Measurements from ENCODE around the gene CNGB1. TPM values are rescaled to one million over a fixed set of nuclear protein-coding genes. Genes with fewer than 3 reads are reported as not detected.
"Not testable (repeated sequence)": the region's sequence is repeated elsewhere in the genome, so short reads cannot be mapped to it uniquely, and the experiment has no call there.

Gene CNGB1
- total RNA-seq, 1 experiment from 2014 or later, result not detected

DNA sequence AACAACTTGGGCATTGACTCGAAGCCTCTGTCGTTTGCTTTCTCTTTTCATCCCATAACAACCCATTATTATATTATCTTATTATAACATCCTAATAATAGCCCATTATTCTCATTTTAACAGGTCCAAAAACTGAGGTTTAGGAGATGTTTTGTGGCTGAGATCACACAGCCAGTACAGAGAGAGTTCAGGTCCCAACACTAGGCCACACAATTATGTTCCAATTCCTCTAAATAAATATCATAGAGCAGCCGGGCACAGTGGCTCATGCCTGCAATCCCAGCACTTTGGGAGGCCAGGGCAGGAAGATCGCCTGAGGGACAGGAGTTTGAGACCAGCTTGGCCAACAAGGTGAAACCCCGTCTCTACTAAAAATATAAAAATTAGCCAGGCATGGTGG is 128.3 kb downstream of the CNGB1 start:
- ChIA-PET POLR2A (no interaction called here), CTCF (interaction anchor here (0.6 kb wide), 1 partner anchor 51 kb away, joined by 3 read pairs; no protein-coding TSS in a partner anchor)
- Mint-ChIP-seq H3K27ac (ENCODE audit: low read depth, unreplicated experiment) (no peak overlapping the region), H3K9me3 (ENCODE audit: unreplicated experiment) (no peaks in the 10 kb centered on the region), H3K27me3 (ENCODE audit: insufficient read depth, unreplicated experiment) (no peaks in the 10 kb centered on the region), H3K4me1 (ENCODE audit: insufficient read depth, unreplicated experiment) (peaks cover 5% of the 10 kb centered on the region), H3K4me3 (ENCODE audit: unreplicated experiment) (no peak overlapping the region), H3K36me3 (ENCODE audit: insufficient read depth, unreplicated experiment) (no peaks in the 10 kb centered on the region)
- TF ChIP-seq CTCF (IDR thresholded peaks at IDR 0.05; ENCODE audit: unreplicated experiment), result no peak
- no TSS peak for BruUV-seq (replicated peaks)
- intact Hi-C loops (cut with micrococcal nuclease), result no loop called here
- DNase-seq (ENCODE audit: unreplicated experiment), result no peak

DNA sequence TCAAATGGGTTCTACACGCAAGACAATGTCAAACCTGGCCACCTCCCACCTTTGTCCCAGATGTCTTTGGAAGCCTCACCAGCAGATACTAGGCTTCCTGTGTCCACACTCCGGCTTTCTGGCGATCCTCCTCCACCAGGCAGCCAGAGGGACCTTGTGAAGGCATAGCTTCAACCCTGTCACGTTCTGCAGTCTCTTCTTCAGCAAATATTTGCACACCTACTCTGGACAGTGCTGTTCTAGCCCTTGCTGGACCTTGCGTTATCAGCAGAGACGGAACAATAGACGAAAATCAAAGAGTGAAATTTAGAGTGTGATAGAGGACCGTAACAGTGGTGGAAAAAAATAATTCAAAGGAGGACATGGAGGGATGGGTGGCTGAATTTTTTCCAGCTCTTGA is 130.1 kb downstream of the CNGB1 start:
- BruUV-seq (replicated peaks), result no TSS peak
- DNase-seq (ENCODE audit: unreplicated experiment), result no peak
- intact Hi-C loops (cut with micrococcal nuclease), result no loop called here
- Mint-ChIP-seq H3K27me3 (ENCODE audit: insufficient read depth, unreplicated experiment) (no peaks in the 10 kb centered on the region), H3K4me3 (ENCODE audit: unreplicated experiment) (no peak overlapping the region), H3K9me3 (ENCODE audit: unreplicated experiment) (no peaks in the 10 kb centered on the region), H3K4me1 (ENCODE audit: insufficient read depth, unreplicated experiment) (no peaks in the 10 kb centered on the region), H3K27ac (ENCODE audit: low read depth, unreplicated experiment) (no peak overlapping the region), H3K36me3 (ENCODE audit: insufficient read depth, unreplicated experiment) (no peaks in the 10 kb centered on the region)
- TF ChIP-seq CTCF (IDR thresholded peaks at IDR 0.05; ENCODE audit: unreplicated experiment), result no peak
- ChIA-PET CTCF (interaction anchor here (0.6 to 1.1 kb wide), 3 partner anchors 21 to 285 kb away, joined by 3 to 5 read pairs (median 3); no protein-coding TSS in a partner anchor), POLR2A (no interaction called here)

DNA sequence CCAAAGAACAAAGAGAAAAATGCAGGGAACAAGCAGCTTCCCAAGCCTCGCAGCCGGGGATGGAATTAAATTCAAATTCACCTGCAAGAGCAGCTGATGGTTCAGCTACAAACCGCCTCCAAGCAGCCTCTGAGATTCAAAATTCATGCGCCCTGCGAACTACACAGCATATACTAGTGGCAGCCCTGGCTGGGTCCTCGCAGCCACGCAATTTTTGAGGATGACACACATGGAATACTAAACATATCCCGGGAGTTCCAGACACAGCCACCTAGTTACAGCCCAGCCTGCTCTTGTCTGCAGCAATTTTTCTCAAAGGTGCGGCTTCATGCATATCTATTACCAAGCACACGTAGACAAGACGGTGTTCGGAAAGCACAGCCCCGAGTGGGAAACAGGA is 132.8 kb downstream of the CNGB1 start:
- peaks cover 8% of the 10 kb centered on the region for H3K4me1 Mint-ChIP-seq (ENCODE audit: insufficient read depth, unreplicated experiment)
- no peak overlapping the region for H3K27ac Mint-ChIP-seq (ENCODE audit: low read depth, unreplicated experiment)
- no peaks in the 10 kb centered on the region for H3K9me3 Mint-ChIP-seq (ENCODE audit: unreplicated experiment)
- DNase-seq (ENCODE audit: unreplicated experiment), result no peak
- CTCF ChIA-PET, result interaction anchor here (1.1 kb wide), 2 partner anchors 25 to 41 kb away, joined by 3 to 6 read pairs; no protein-coding TSS in a partner anchor
- H3K27me3 Mint-ChIP-seq (ENCODE audit: insufficient read depth, unreplicated experiment), result no peaks in the 10 kb centered on the region
- H3K36me3 Mint-ChIP-seq (ENCODE audit: insufficient read depth, unreplicated experiment), result no peaks in the 10 kb centered on the region
- POLR2A ChIA-PET, result interaction anchor here (0.7 to 1.1 kb wide), 3 partner anchors 8 to 75 kb away, joined by 3 read pairs; no protein-coding TSS in a partner anchor
- H3K4me3 Mint-ChIP-seq (ENCODE audit: unreplicated experiment), result no peak overlapping the region
- no TSS peak for BruUV-seq (replicated peaks)
- no peak for TF ChIP-seq CTCF (IDR thresholded peaks at IDR 0.05; ENCODE audit: unreplicated experiment)
- intact Hi-C loops (cut with micrococcal nuclease), result no loop called here

GRCh38 chr16:57837305-57838125 is 133.4 kb downstream of the CNGB1 start:
- no TSS peak for BruUV-seq (replicated peaks)
- TF ChIP-seq CTCF (IDR thresholded peaks at IDR 0.05; ENCODE audit: unreplicated experiment), result no peak
- intact Hi-C loops (cut with micrococcal nuclease), result no loop called here
- H3K27ac Mint-ChIP-seq (ENCODE audit: low read depth, unreplicated experiment), result no peak overlapping the region
- no peaks in the 10 kb centered on the region for H3K27me3 Mint-ChIP-seq (ENCODE audit: insufficient read depth, unreplicated experiment)
- H3K36me3 Mint-ChIP-seq (ENCODE audit: insufficient read depth, unreplicated experiment), result no peaks in the 10 kb centered on the region
- POLR2A ChIA-PET, result interaction anchor here (0.7 to 1.1 kb wide), 4 partner anchors 9 to 74 kb away, joined by 3 read pairs; no protein-coding TSS in a partner anchor
- CTCF ChIA-PET, result interaction anchor here (0.6 kb wide), 1 partner anchor 25 kb away, joined by 3 read pairs; no protein-coding TSS in a partner anchor
- no peaks in the 10 kb centered on the region for H3K9me3 Mint-ChIP-seq (ENCODE audit: unreplicated experiment)
- DNase-seq (ENCODE audit: unreplicated experiment), result no peak
- no peak overlapping the region for H3K4me3 Mint-ChIP-seq (ENCODE audit: unreplicated experiment)
- peaks cover 8% of the 10 kb centered on the region for H3K4me1 Mint-ChIP-seq (ENCODE audit: insufficient read depth, unreplicated experiment)

GRCh38 chr16:57835439-57835838 is 135.5 kb downstream of the CNGB1 start:
- BruUV-seq (replicated peaks), result TSS peak; percentile 85
- peak overlapping the region; percentile 75 for H3K27ac Mint-ChIP-seq (ENCODE audit: low read depth, unreplicated experiment)
- intact Hi-C loops (cut with micrococcal nuclease), result loop anchor here (2.0 kb wide), 1 partner anchor 35 kb away; no protein-coding TSS in a partner anchor
- POLR2A ChIA-PET, result interaction anchor here (0.9 to 1.4 kb wide), 8 partner anchors 10 to 33 kb away, joined by 3 to 4 read pairs (median 3); partner anchors contain the start of gene KIFC3
- H3K4me1 Mint-ChIP-seq (ENCODE audit: insufficient read depth, unreplicated experiment); H3K4me3 Mint-ChIP-seq (ENCODE audit: unreplicated experiment); H3K36me3 Mint-ChIP-seq (ENCODE audit: insufficient read depth, unreplicated experiment); H3K27me3 Mint-ChIP-seq (ENCODE audit: insufficient read depth, unreplicated experiment); H3K9me3 Mint-ChIP-seq (ENCODE audit: unreplicated experiment): not testable (repeated sequence)
- peak; percentile 61 for DNase-seq (ENCODE audit: unreplicated experiment)
- CTCF ChIA-PET, result interaction anchor here (0.6 to 3.7 kb wide), 4 partner anchors 10 to 28 kb away, joined by 3 to 18 read pairs (median 3); no protein-coding TSS in a partner anchor

Data from MCF 10A (cell line).